ENCODE results near the gene HSD17B13.
"Not testable (repeated sequence)": the region's sequence is repeated elsewhere in the genome, so short reads cannot be mapped to it uniquely, and the experiment has no call there.

The HSD17B13 gene, protein sequence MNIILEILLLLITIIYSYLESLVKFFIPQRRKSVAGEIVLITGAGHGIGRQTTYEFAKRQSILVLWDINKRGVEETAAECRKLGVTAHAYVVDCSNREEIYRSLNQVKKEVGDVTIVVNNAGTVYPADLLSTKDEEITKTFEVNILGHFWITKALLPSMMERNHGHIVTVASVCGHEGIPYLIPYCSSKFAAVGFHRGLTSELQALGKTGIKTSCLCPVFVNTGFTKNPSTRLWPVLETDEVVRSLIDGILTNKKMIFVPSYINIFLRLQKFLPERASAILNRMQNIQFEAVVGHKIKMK

GRCh38 chr4:87322754-87323153 lies at the start of gene HSD17B13:
TSS of gene HSD17B13 (minus strand) at chr4:87322882. CDS start at chr4:87322841, 41 bp downstream.
- no peak for DNase-seq (ENCODE audit: low spot score)

DNA sequence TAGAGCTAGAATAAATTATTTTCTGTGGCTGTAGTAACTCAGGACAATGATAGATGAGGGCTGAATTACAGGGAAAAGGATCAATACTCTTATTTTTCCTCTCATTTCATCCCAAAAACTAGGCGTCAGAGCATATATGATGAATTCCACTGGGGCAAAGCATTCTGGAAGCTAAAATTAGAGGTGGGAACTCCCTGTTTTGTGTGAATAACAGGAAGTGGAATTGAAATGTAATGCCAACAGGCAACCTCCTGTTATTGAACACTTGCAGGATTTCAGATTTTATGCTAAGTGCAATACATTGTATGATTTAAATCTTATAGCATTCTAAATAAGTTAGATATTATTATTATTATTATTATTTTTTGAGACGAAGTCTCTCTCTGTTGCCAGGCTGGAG lies 47.4 kb upstream of the HSD17B13 start:
- no peak for DNase-seq (ENCODE audit: low spot score)

- no peak for DNase-seq (ENCODE audit: low spot score)
These were observed 44.0 kb upstream of the HSD17B13 start for GRCh38 chr4:87366521-87367162.

GRCh38 chr4:87365348-87365747 lies 42.7 kb upstream of the HSD17B13 start:
- DNase-seq (ENCODE audit: low spot score) = no peak

DNA sequence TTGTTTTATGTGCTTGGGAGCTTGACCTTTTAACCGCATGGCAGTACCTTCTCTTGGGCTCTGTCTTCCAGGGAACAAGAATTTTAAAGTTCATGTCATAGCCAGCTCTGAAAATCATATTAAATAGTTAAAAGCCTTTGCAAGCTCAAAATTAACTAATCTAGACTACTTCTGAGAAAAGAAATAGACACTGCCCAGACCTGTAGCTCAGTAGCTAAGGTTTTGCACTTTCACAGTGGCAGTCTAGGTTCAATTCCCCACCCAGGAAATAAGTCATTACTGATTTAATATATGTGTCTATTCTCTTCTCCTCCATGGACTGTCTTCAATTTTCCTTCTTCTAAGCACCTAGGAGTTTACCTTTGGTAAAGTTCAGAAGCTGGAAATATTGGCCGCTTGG lies 40.9 kb upstream of the HSD17B13 start:
- DNase-seq (ENCODE audit: low spot score) = no peak

DNA sequence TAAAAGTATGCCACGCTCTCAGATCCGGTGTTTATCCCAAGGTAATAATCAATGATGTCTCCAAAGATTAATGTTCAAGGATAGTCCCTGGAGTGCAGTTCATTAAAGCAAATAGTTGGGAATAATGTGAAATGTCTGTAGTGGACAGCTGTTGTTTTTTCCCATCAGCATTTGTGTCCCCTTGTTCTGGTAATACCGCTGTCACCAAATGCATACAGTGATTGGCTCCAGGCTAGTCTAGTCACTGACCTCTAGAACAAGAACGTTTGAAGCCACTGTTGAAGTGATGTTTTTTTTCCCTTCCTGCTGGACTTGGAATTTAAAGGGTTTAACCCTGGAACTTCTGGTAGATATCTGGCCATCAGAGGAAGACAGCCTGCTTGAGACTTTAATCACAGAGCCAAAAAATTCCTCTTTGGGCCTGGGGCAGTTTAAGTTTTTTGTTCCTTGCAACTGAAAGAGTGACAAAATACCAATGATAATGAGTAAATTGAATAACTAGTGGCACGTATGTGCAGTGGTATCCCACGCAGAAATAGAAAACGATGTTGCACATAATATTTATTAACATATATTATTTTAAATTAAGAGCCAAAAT lies 37.8 kb upstream of the HSD17B13 start:
- no peak for DNase-seq (ENCODE audit: low spot score)

- DNase-seq (ENCODE audit: low spot score) = no peak
These were observed 36.6 kb upstream of the HSD17B13 start for GRCh38 chr4:87359258-87359657.

GRCh38 chr4:87356832-87357526 lies 34.3 kb upstream of the HSD17B13 start:
- no peak for DNase-seq (ENCODE audit: low spot score)

DNA sequence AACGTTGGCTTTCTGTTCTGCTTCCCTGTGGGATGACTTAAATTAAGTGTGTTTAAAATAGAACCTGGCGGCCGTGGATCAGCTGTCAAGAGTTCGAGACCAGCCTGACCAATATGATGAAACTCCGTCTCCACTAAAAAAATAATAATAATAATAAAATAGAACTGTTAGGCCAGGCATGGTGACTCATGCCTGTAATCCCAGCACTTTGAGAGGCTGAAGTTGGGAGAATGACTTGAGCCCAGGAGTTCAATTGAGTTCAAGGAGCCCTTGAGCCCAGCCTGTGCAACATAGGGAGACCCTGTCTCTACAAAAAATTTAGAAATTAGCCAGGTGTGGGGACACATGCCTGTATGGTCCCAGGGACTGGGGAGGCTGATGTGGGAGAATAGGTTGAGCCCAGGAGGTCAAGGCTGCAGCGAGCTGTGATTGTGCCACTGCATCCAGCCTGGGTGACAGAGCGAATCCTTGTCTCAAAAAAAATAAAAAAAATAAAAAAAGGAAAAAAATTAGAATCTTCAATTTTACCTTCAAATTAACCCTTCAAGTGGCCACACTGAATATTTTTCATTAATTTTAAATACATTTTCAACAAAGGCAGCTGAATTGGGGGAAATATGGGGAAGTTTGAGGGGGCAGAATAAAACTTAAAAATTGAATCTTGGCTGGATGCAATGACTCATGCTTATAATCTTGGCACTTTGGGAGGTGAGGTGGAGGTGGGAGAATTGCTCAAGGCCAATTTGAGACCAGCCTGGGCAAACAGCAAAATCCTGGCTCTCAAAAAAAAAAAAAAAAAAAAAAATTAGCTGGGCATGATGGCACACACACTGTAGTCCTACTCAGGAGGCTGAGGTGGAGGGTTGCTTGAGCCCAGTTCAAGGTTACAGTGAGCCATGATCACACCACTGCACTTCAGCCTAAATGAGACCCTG lies 31.8 kb upstream of the HSD17B13 start:
- no peak for DNase-seq (ENCODE audit: low spot score)

DNA sequence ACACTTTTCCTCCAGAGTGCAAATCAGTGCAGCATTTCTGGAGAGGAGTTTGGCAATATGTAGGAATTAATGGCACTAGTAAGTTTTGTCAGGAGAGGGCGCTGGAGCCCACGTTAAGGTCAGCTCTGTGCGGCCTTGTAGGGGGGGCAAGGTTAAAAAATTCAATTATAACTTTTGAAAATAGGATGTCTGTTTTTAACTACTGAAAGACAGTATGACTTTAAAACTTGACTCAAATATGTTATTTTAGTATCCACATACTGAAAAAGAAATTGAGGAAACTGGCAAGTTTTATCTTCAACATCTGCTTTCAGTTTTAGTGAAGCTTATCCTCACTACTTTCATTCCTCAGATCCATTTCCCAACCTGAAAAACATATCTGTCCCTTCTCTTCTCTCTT lies 30.9 kb upstream of the HSD17B13 start:
- DNase-seq (ENCODE audit: low spot score) = no peak

GRCh38 chr4:87345139-87345538 lies 22.5 kb upstream of the HSD17B13 start:
- no peak for DNase-seq (ENCODE audit: low spot score)

DNA sequence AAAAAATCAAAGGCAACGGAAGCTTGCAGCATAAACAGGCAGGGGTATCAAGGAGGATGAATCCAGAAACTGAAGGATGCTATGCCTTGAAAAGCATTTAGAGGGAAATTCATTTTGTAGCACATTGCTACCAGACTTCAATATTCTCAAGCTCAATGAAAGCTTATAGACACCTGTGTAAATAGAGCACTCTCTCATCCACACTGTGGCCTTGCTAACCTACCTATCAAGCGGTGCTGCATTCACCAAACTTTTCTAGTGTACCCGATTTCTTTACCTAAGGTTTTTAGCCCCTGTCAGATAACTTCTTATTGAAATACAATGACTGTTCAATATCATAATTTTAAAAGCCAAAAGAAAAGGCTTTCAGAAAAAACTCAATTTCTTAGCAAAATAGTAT lies 20.2 kb upstream of the HSD17B13 start:
- no peak for DNase-seq (ENCODE audit: low spot score)

DNA sequence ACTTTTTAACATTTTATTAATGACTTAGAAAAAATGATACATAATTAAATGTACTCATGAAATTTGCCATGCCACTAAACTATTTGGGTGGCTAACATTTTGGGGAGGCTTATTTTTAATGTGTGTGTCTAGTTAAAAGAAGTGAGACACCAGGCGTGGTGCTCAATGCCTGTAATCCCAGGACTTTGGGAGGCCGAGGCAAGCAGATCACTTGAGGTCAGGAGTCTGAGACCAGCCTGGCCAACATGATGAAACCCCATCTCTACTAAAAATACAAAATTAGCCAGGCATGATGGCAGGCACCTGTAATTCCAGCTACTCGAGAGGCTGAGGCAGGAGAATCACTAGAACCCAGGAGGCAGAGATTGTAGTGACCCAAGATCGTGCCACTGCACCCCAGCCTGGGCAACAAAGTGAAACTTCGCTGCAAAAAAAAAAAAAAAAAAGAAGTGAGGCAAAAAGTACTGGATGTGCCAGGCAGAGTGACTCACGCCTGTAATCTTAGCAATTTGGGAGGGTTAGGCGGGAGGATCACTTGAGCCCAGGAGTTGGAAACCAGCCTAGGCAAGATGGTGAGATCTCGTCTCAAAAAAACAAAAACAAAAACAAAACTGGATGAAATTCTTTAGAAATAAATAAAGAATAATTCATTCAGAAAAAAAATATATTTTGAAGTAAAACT lies 19.4 kb upstream of the HSD17B13 start:
- DNase-seq (ENCODE audit: low spot score) = not testable (repeated sequence)

- no peak for DNase-seq (ENCODE audit: low spot score)
These were observed 16.8 kb upstream of the HSD17B13 start for GRCh38 chr4:87339440-87339839.

- no peak for DNase-seq (ENCODE audit: low spot score)
These were observed 14.7 kb upstream of the HSD17B13 start for GRCh38 chr4:87337361-87337760.

DNA sequence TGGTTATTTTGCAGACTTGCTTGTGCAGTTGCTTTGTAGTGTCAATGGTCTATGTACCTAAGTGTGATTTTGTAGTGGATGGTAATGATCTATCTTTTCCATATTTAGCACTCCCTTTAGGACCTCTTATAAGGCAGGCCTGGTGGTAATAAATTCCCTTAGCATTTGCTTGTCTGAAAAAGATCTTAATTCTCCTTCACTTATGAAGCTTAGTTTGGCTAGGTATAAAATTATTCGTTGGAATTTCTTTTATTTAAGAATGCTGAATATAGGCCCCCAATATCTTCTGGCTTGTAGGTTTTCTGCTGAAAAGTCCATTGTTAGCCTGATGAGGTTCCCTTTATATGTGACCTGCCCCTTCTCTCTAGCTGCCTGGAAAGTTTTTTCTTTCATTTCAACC lies 10.6 kb upstream of the HSD17B13 start:
- DNase-seq (ENCODE audit: low spot score) = no peak

GRCh38 chr4:87330761-87331160 lies 8.1 kb upstream of the HSD17B13 start:
- no peak for DNase-seq (ENCODE audit: low spot score)

- DNase-seq (ENCODE audit: low spot score) = no peak
These were observed 4.5 kb upstream of the HSD17B13 start for GRCh38 chr4:87327136-87327535.

DNA sequence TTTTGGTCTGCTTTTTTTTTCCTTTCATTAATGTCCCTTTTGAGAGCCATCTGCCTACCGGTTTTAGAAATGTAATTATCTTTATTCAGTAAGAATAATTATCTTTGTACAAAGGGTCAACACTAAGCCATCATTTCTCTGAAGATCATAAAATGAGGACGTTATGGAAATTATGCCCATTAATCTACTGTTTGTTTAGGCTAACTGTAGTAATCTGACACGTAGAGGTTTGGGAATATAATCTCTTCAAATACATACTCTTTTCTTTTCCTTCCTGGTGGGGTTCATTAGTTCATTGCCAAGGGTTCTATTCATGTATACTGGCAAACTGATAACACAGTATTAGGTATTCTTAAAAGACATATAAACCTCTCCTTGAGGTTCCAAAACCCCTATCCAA lies 3.8 kb upstream of the HSD17B13 start:
- no peak for DNase-seq (ENCODE audit: low spot score)

GRCh38 chr4:87321888-87322287 lies 794 bp downstream of the HSD17B13 start:
- no peak for DNase-seq (ENCODE audit: low spot score)

DNA sequence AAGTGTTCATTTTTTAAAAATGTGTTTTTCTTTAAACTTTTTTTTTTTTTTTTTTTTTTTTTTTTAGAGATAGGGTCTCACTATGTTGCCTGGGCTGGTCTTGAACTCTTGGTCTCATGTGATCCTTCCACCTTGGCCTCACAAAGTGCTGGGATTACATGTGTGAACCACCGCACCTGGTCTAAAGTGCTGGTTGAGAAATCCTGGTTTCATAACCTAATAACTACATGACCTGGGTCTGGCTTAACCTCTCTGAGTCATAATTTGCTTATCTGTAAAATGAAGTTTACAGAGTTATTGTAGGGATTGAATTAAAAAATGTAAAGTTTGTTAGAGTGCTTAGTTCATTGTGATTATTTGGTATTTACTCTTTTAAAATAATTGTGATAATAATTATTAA lies 5.2 kb downstream of the HSD17B13 start:
- no peak for DNase-seq (ENCODE audit: low spot score)
